Bronchial epithelial cell (primary cell): ENCODE results near the gene DCP1B. TPM values are rescaled to one million over a fixed set of nuclear protein-coding genes. Genes with fewer than 3 reads are reported as not detected.

Source experiments
- DNase-seq: peaks from one replicate; pipeline ENCODE4 v3.0.0-alpha.2; 2010; ENCODE audit warnings: low read depth
- FAIRE-seq: peaks from 2 replicates; lab custom pipeline; 2011; peaks lifted over from hg19 to GRCh38; lab: Jason Lieb, UNC
- H3K27me3 ChIP-seq: 2 replicates; pipeline ENCODE4 v1.5.1; 2011; ENCODE audit warnings: low read length; ENCODE audit not compliant: control insufficient read depth, insufficient read depth
- H3K36me3 ChIP-seq: 2 replicates; pipeline ENCODE4 v1.5.1; 2011; ENCODE audit warnings: low read length; ENCODE audit not compliant: control insufficient read depth, insufficient read depth
- H3K4me3 ChIP-seq: 2 replicates; pipeline ENCODE4 v1.5.1; 2011; ENCODE audit warnings: mild to moderate bottlenecking, low read depth, low read length, control low read depth
- CTCF ChIP-seq: IDR thresholded peaks from 2 replicates; pipeline ENCODE4 v1.5.1; 2011; ENCODE audit warnings: mild to moderate bottlenecking, moderate library complexity, low read length, control low read depth, inconsistent platforms; ENCODE audit not compliant: insufficient read depth, severe bottlenecking
- total RNA-seq: library from RNA; depleted of rRNA; stranded (reverse); fragments of >200 nt; gene quantifications from 2 replicates; pipeline ENCODE4 v1.2.1, GENCODE V29; 2014

DCP1B gene
- total RNA-seq, 1 donor from 2014 or later, result 1.3 TPM

GRCh38 chr12:2016862-2017545, 12.7 kb upstream of the DCP1B start:
- Histone ChIP-seq H3K27me3 (no peaks in the 10 kb centered on the region), H3K36me3 (no peaks in the 10 kb centered on the region), H3K4me3 (no peak overlapping the region)
- no peak for DNase-seq
- no peak for TF ChIP-seq CTCF
- no peak for FAIRE-seq

- TF ChIP-seq CTCF, result no peak
- DNase-seq (no peak), FAIRE-seq (no peak)
- H3K36me3 ChIP-seq, result no peaks in the 10 kb centered on the region
- H3K4me3 ChIP-seq, result no peak overlapping the region
- H3K27me3 ChIP-seq, result no peaks in the 10 kb centered on the region
Measured at GRCh38 chr12:2014231-2014630, 10.0 kb upstream of the DCP1B start.

- TF ChIP-seq CTCF, result no peak
- H3K36me3 ChIP-seq, result no peaks in the 10 kb centered on the region
- H3K27me3 ChIP-seq, result no peaks in the 10 kb centered on the region
- H3K4me3 ChIP-seq, result no peak overlapping the region
- no peak for DNase-seq
- FAIRE-seq, result no peak
Measured at GRCh38 chr12:2013527-2014223, 9.4 kb upstream of the DCP1B start.

GRCh38 chr12:2013086-2013485, 8.8 kb upstream of the DCP1B start:
- DNase-seq, result no peak
- FAIRE-seq, result no peak
- Histone ChIP-seq H3K27me3 (no peaks in the 10 kb centered on the region), H3K36me3 (no peaks in the 10 kb centered on the region), H3K4me3 (no peak overlapping the region)
- TF ChIP-seq CTCF, result no peak

- TF ChIP-seq CTCF, result no peak
- DNase-seq, result no peak
- H3K36me3 ChIP-seq, result no peaks in the 10 kb centered on the region
- no peaks in the 10 kb centered on the region for H3K27me3 ChIP-seq
- FAIRE-seq, result no peak
- H3K4me3 ChIP-seq, result no peak overlapping the region
Measured at GRCh38 chr12:2011643-2012607, 7.7 kb upstream of the DCP1B start.
